ENCODE data around the gene POPDC2. TPM values are rescaled to one million over a fixed set of nuclear protein-coding genes. Genes with fewer than 3 reads are reported as not detected.
"Not testable (repeated sequence)": the region's sequence is repeated elsewhere in the genome, so short reads cannot be mapped to it uniquely, and the experiment has no call there.

The POPDC2 gene
- total and polyA plus RNA-seq, 2 donors (not counting 1 experiment from before 2014, with no cell fraction given) = 8.0 to 9.5 TPM

GRCh38 chr3:119679874-119680273, 19.5 kb upstream of the POPDC2 start:
- DNase-seq (no peak), ATAC-seq (ENCODE audit: low read depth) (no peak)
- H3K4me3 ChIP-seq (ENCODE audit: control extremely low read depth in 1 of 5, extremely low read depth in 1 of 5, insufficient read depth in 1 of 5, low read depth in 2 of 5, low read length in 4 of 5) = no peak overlapping the region
- H3K9me3 Mint-ChIP-seq (ENCODE audit: insufficient read depth) = no peaks in the 10 kb centered on the region
- H3K27ac ChIP-seq (ENCODE audit: low read length in 2 of 2) = no peak overlapping the region
- ChIA-PET POLR2A (no interaction called here), CTCF (interaction anchor here (0.9 to 5.7 kb wide), 11 partner anchors 42 to 797 kb away, joined by 3 to 101 read pairs (median 7); partner anchors contain the start of gene CD80)
- no peaks in the 10 kb centered on the region for H3K27me3 Mint-ChIP-seq
- H3K27me3 ChIP-seq (replicated peaks in 1 of 4; ENCODE audit: control extremely low read depth in 1 of 4, control insufficient read depth in 3 of 4, insufficient read depth in 4 of 4, low read length in 3 of 4) = no peaks in the 10 kb centered on the region
- H2AFZ ChIP-seq (ENCODE audit: insufficient read depth, low read depth, low read length, poor library complexity, severe bottlenecking) = no peak overlapping the region
- intact Hi-C loops (cut with micrococcal nuclease) = loop anchor here (5.0 to 10.0 kb wide), 2 partner anchors 98 to 665 kb away; partner anchors contain the start of gene LRRC58
- H3K79me2 ChIP-seq (ENCODE audit: control insufficient read depth, insufficient read depth, low read length) = peaks cover 12% of the 10 kb centered on the region
- peaks cover 0 to 2% (median 0%) of the 10 kb centered on the region in 3 donors for H3K9me3 ChIP-seq (ENCODE audit: control extremely low read depth in 1 of 3, control insufficient read depth in 2 of 3, insufficient read depth in 1 of 3, low read length in 2 of 3)
- H3K4me1 ChIP-seq (ENCODE audit: control insufficient read depth in 2 of 2, insufficient read depth in 2 of 2, low read length in 2 of 2) = peaks cover 17% of the 10 kb centered on the region in 2 donors
- H4K20me1 ChIP-seq (ENCODE audit: control insufficient read depth, insufficient read depth, low read length, poor library complexity, severe bottlenecking) = no peaks in the 10 kb centered on the region
- H3K9ac ChIP-seq (ENCODE audit: low read length) = no peak overlapping the region
- no peak overlapping the region for H3K4me2 ChIP-seq (replicated peaks; ENCODE audit: low read depth, low read length, poor library complexity, severe bottlenecking)
- no peak overlapping the region for H3K4me3 Mint-ChIP-seq
- H3K36me3 ChIP-seq (replicated peaks in 1 of 2; ENCODE audit: control extremely low read depth in 1 of 2, control insufficient read depth in 1 of 2, extremely low read depth in 1 of 2, insufficient read depth in 2 of 2, low read length in 1 of 2) = peaks cover 0 to 4% of the 10 kb centered on the region in 2 experiments
- no peak overlapping the region for H3K27ac Mint-ChIP-seq
- peaks cover 25% of the 10 kb centered on the region for H3K4me1 Mint-ChIP-seq
- no peak for TF ChIP-seq CTCF (IDR thresholded peaks at IDR 0.05)

- CTCF ChIA-PET = interaction anchor here (4.0 kb wide), 1 partner anchor 152 kb away, joined by 34 read pairs; no protein-coding TSS in a partner anchor
- 100% methylated on average over 2 of the region's 10 CpGs for WGBS (ENCODE audit: insufficient coverage)
These were observed 17.8 kb upstream of the POPDC2 start for GRCh38 chr3:119678209-119678608.

More at GRCh38 chr3:119678209-119678608, 17.8 kb upstream of the POPDC2 start:
- H3K9me3 ChIP-seq (ENCODE audit: control extremely low read depth in 1 of 3, control insufficient read depth in 2 of 3, insufficient read depth in 1 of 3, low read length in 2 of 3); H3K27me3 Mint-ChIP-seq; ATAC-seq (ENCODE audit: low read depth); H4K20me1 ChIP-seq (ENCODE audit: control insufficient read depth, insufficient read depth, low read length, poor library complexity, severe bottlenecking); H3K27ac Mint-ChIP-seq; H3K9ac ChIP-seq (ENCODE audit: low read length); H3K27me3 ChIP-seq (replicated peaks in 1 of 4; ENCODE audit: control extremely low read depth in 1 of 4, control insufficient read depth in 3 of 4, insufficient read depth in 4 of 4, low read length in 3 of 4); DNase-seq; H3K4me3 Mint-ChIP-seq; H3K4me2 ChIP-seq (replicated peaks; ENCODE audit: low read depth, low read length, poor library complexity, severe bottlenecking); H3K4me3 ChIP-seq (ENCODE audit: control extremely low read depth in 1 of 5, extremely low read depth in 1 of 5, insufficient read depth in 1 of 5, low read depth in 2 of 5, low read length in 4 of 5); H3K27ac ChIP-seq (ENCODE audit: low read length in 2 of 2); H2AFZ ChIP-seq (ENCODE audit: insufficient read depth, low read depth, low read length, poor library complexity, severe bottlenecking); POLR2A ChIA-PET; H3K9me3 Mint-ChIP-seq (ENCODE audit: insufficient read depth): not testable (repeated sequence)
- Histone ChIP-seq H3K36me3 (replicated peaks in 1 of 2; ENCODE audit: control extremely low read depth in 1 of 2, control insufficient read depth in 1 of 2, extremely low read depth in 1 of 2, insufficient read depth in 2 of 2, low read length in 1 of 2) (peaks cover 0 to 17% of the 10 kb centered on the region in 2 experiments), H3K4me1 (ENCODE audit: control insufficient read depth in 2 of 2, insufficient read depth in 2 of 2, low read length in 2 of 2) (peaks cover 17% of the 10 kb centered on the region in 2 donors), H3K79me2 (ENCODE audit: control insufficient read depth, insufficient read depth, low read length) (peaks cover 16% of the 10 kb centered on the region)
- intact Hi-C loops (cut with micrococcal nuclease) = loop anchor here (5.0 to 10.0 kb wide), 2 partner anchors 96 to 667 kb away; partner anchors contain the start of gene LRRC58
- peaks cover 27% of the 10 kb centered on the region for H3K4me1 Mint-ChIP-seq
